DOHH2 (cell line): Measurements from ENCODE around the gene UCHL5.

Experiments
- H3F3A ChIP-seq: fragments of 200-600 bp; sonication (generic), shearing (Covaris generic); 2 replicates; pipeline ENCODE4 v1.6.0; 2016; ENCODE audit warnings: antibody characterized with exemption, mild to moderate bottlenecking; ENCODE audit not compliant: control insufficient read depth, insufficient read depth
- H3K27ac ChIP-seq: fragments of 200-600 bp; sonication (generic); 2 replicates; pipeline ENCODE4 v1.5.1; 2014; ENCODE audit warnings: low read depth, mild to moderate bottlenecking, low read length, moderate library complexity
- H3K27me3 ChIP-seq: fragments of 200-600 bp; sonication (generic); 2 replicates; pipeline ENCODE4 v1.6.1; 2014; ENCODE audit warnings: mild to moderate bottlenecking, low read length, mixed read lengths; ENCODE audit not compliant: control insufficient read depth
- H3K36me3 ChIP-seq: fragments of 200-600 bp; sonication (generic); 2 replicates; pipeline ENCODE4 v1.6.1; 2014; ENCODE audit warnings: mild to moderate bottlenecking, low read length, moderate library complexity, mixed read lengths; ENCODE audit not compliant: control insufficient read depth
- H3K4me1 ChIP-seq: fragments of 200-600 bp; sonication (generic); 2 replicates; pipeline ENCODE4 v1.6.1; 2014; ENCODE audit warnings: mild to moderate bottlenecking, low read length, mixed read lengths; ENCODE audit not compliant: control insufficient read depth
- H3K4me2 ChIP-seq: fragments of 200-600 bp; sonication (generic); 2 replicates; pipeline ENCODE4 v1.6.0; 2014; ENCODE audit warnings: mild to moderate bottlenecking, low read length, moderate library complexity
- H3K4me3 ChIP-seq: fragments of 200-600 bp; sonication (generic); 2 replicates; pipeline ENCODE4 v1.5.1; 2014; ENCODE audit warnings: mild to moderate bottlenecking, low read length, mixed read lengths
- H3K79me2 ChIP-seq: fragments of 200-600 bp; sonication (generic); 2 replicates; pipeline ENCODE4 v1.6.1; 2014; ENCODE audit warnings: mild to moderate bottlenecking, low read length, mixed read lengths; ENCODE audit not compliant: control insufficient read depth
- H3K9me2 ChIP-seq: fragments of 200-600 bp; sonication (generic); replicated peaks from 2 replicates; pipeline ENCODE4 v1.6.1; 2014; ENCODE audit warnings: mild to moderate bottlenecking, low read length, mixed read lengths; ENCODE audit not compliant: control insufficient read depth
- H3K9me3 ChIP-seq: fragments of 200-600 bp; sonication (generic); 2 replicates; pipeline ENCODE4 v1.6.1; 2014; ENCODE audit warnings: antibody characterized with exemption, low read length, mixed read lengths; ENCODE audit not compliant: control insufficient read depth, insufficient read depth
- H4K20me1 ChIP-seq: fragments of 200-600 bp; sonication (generic); 2 replicates; pipeline ENCODE4 v1.6.0; 2014; ENCODE audit warnings: low read depth, mild to moderate bottlenecking, antibody characterized with exemption, low read length, moderate library complexity; ENCODE audit not compliant: control insufficient read depth, insufficient read depth
- CTCF ChIP-seq: fragments of 200-600 bp; sonication (generic); IDR thresholded peaks from one replicate; pipeline ENCODE4 v1.5.1; 2014; ENCODE audit warnings: antibody characterized with exemption, mild to moderate bottlenecking, low read depth, low read length; ENCODE audit not compliant: poor library complexity, severe bottlenecking
- EZH2phosphoT487 ChIP-seq: fragments of 200-600 bp; sonication (generic); IDR thresholded peaks from 2 replicates; pipeline ENCODE4 v1.6.1; 2017; ENCODE audit warnings: borderline replicate concordance, mild to moderate bottlenecking, antibody characterized with exemption, low read length, moderate library complexity, mixed read lengths

Gene UCHL5

GRCh38 chr1:192986110-192986747 lies 72.9 kb downstream of the UCHL5 start:
- Histone ChIP-seq H3K4me3 (no peak overlapping the region), H3K36me3 (no peaks in the 10 kb centered on the region), H3F3A (no peaks in the 10 kb centered on the region), H3K4me1 (no peaks in the 10 kb centered on the region), H3K9me3 (no peaks in the 10 kb centered on the region), H3K4me2 (no peak overlapping the region), H4K20me1 (no peaks in the 10 kb centered on the region), H3K27me3 (no peaks in the 10 kb centered on the region), H3K79me2 (no peaks in the 10 kb centered on the region), H3K9me2 (no peaks in the 10 kb centered on the region), H3K27ac (no peak overlapping the region)
- TF ChIP-seq EZH2phosphoT487: no peak
- TF ChIP-seq CTCF: no peak

DNA sequence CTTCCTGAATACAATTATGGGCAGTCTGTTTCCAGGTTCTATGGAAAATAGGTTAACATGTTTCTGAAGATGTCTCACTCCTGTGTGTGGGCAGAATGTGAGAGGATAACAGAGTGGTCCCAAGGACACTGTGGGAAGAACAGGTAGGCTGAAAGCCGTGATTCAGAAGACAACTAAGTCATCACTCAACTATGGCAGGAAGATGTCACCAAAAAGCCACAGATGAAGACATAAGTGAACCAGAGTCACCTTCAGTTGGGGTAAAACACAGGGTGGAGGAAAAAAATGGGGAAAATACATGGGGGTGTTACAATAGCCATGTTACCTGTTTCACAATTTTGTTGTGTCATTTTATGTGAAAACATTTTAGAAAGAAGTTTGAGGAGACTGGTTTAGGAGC lies 75.1 kb downstream of the UCHL5 start:
- Histone ChIP-seq H3K27me3 (no peaks in the 10 kb centered on the region), H3K4me1 (no peaks in the 10 kb centered on the region), H3K4me2 (no peak overlapping the region), H3K4me3 (no peak overlapping the region), H3K27ac (no peak overlapping the region), H3K9me2 (no peaks in the 10 kb centered on the region), H4K20me1 (no peaks in the 10 kb centered on the region), H3K9me3 (no peaks in the 10 kb centered on the region), H3K36me3 (no peaks in the 10 kb centered on the region), H3K79me2 (no peaks in the 10 kb centered on the region), H3F3A (no peaks in the 10 kb centered on the region)
- no peak for TF ChIP-seq EZH2phosphoT487
- TF ChIP-seq CTCF: no peak

- Histone ChIP-seq H3K36me3 (no peaks in the 10 kb centered on the region), H3K79me2 (no peaks in the 10 kb centered on the region), H3K4me2 (no peak overlapping the region), H3K27me3 (no peaks in the 10 kb centered on the region), H3F3A (no peaks in the 10 kb centered on the region), H3K4me3 (no peak overlapping the region), H3K27ac (no peak overlapping the region), H3K4me1 (no peaks in the 10 kb centered on the region), H3K9me2 (no peaks in the 10 kb centered on the region), H3K9me3 (no peaks in the 10 kb centered on the region), H4K20me1 (no peaks in the 10 kb centered on the region)
- TF ChIP-seq CTCF: no peak
- no peak for TF ChIP-seq EZH2phosphoT487
These were observed 75.7 kb downstream of the UCHL5 start for GRCh38 chr1:192983349-192983980.
